Bronchial epithelial cell (primary cell): ENCODE results near the gene TIMM8B. TPM values are rescaled to one million over a fixed set of nuclear protein-coding genes. Genes with fewer than 3 reads are reported as not detected.

Experiments used
- DNase-seq: peaks from one replicate; pipeline ENCODE4 v3.0.0-alpha.2; 2010; ENCODE audit warnings: low read depth
- FAIRE-seq: peaks from 2 replicates; lab custom pipeline; 2011; peaks lifted over from hg19 to GRCh38; lab: Jason Lieb, UNC
- H3K27me3 ChIP-seq: 2 replicates; pipeline ENCODE4 v1.5.1; 2011; ENCODE audit warnings: low read length; ENCODE audit not compliant: control insufficient read depth, insufficient read depth
- H3K36me3 ChIP-seq: 2 replicates; pipeline ENCODE4 v1.5.1; 2011; ENCODE audit warnings: low read length; ENCODE audit not compliant: control insufficient read depth, insufficient read depth
- H3K4me3 ChIP-seq: 2 replicates; pipeline ENCODE4 v1.5.1; 2011; ENCODE audit warnings: mild to moderate bottlenecking, low read depth, low read length, control low read depth
- CTCF ChIP-seq: IDR thresholded peaks from 2 replicates; pipeline ENCODE4 v1.5.1; 2011; ENCODE audit warnings: mild to moderate bottlenecking, moderate library complexity, low read length, control low read depth, inconsistent platforms; ENCODE audit not compliant: insufficient read depth, severe bottlenecking
- total RNA-seq: library from RNA; depleted of rRNA; stranded (reverse); fragments of >200 nt; gene quantifications from 2 replicates; pipeline ENCODE4 v1.2.1, GENCODE V29; 2014

The TIMM8B gene, protein sequence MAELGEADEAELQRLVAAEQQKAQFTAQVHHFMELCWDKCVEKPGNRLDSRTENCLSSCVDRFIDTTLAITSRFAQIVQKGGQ
- total RNA-seq, result 66.3 and 78.6 TPM in 2 replicates

DNA sequence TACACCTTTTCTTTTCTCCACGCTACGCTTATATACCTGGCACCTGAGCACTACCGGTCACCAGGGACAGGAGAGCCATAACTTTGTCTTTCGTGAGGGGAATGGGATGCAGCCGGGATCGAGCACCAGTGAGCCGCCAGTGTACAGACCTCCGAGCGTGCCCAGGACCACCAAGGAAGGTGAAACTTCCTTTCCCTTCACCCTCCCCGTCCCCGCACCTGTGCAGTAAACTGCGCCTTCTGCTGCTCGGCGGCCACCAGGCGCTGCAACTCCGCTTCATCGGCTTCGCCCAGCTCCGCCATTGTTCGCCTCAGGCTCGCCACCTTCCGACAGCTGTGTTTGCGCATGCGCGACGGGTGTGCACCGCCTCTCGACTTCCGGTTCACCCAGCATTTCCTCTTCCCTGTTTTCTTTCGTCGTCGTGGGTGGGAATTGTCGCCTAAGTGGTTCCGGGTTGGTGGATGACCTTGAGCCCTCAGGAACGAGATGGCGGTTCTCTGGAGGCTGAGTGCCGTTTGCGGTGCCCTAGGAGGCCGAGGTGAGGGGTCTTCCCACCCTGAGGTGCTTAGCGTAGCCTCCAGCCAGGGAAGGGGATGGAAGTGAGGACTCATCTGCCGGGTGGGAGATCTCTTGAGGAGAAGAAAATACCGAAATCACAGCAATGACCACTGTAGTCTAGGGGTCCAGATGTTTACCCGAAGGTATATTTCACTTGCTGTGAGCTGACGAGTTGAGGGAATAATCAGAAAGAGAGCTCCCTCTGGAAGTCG is at the start of gene TIMM8B, which contains the start of gene SDHD:
Gene TIMM8B (minus strand): TSS at position 335 of the 770 bp plus-strand sequence. CDS start 33 bp downstream, at position 302.
Gene SDHD (plus strand): TSS at position 452 of the 770 bp plus-strand sequence. CDS start 35 bp downstream, at position 487.
- TF ChIP-seq CTCF, result peak; percentile 66
- DNase-seq, result peak; percentile 92
- Histone ChIP-seq H3K4me3 (peak within 1 kb of the TSS; percentile 92), H3K36me3 (peaks cover 11% of the 10 kb centered on the region), H3K27me3 (no peaks in the 10 kb centered on the region)
- no peak for FAIRE-seq

DNA sequence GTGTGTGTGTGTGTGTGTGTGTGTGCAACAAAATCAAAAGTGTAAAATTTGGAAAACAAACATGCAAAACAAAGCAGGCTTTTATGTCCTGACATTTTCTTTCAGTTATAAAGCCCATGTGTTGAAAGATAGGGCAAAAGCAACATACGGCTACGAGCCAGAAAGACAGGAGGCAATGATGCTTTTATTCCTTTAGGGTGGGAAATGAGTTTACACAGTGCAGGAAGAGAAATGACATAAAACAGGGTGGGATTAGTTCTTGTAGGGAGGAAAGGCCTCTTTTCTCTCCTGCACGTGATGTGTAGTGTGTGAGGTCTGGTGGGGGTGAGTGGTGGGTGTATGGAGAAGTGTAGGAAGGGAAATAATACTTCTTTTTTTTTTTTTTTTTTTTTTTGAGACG is 47.9 kb upstream of the TIMM8B start:
- FAIRE-seq, result no peak
- no peaks in the 10 kb centered on the region for H3K27me3 ChIP-seq
- H3K4me3 ChIP-seq, result no peak overlapping the region
- DNase-seq, result no peak
- no peaks in the 10 kb centered on the region for H3K36me3 ChIP-seq
- no peak for TF ChIP-seq CTCF

DNA sequence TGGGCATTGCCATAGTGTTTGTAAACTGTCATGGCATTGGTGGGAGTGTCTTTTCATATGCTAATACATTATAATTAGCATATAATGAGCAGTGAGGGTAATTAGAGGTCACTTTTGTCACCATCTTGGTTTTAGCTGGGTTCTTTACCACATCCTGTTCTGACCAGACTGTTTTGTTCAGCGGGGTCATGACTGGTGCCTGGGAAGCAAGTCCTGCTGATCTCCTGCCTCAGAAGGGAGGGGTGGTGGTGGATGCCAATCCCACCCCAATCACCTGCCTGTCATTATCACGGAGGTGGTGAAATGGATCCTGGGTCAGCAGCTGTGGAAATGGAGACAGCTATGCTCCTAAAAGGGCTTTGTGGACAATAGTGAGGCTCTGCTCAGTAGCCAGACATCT is 46.2 kb upstream of the TIMM8B start:
- peak; percentile 70 for FAIRE-seq
- Histone ChIP-seq H3K4me3 (no peak overlapping the region), H3K36me3 (no peaks in the 10 kb centered on the region), H3K27me3 (no peaks in the 10 kb centered on the region)
- no peak for TF ChIP-seq CTCF
- no peak for DNase-seq

DNA sequence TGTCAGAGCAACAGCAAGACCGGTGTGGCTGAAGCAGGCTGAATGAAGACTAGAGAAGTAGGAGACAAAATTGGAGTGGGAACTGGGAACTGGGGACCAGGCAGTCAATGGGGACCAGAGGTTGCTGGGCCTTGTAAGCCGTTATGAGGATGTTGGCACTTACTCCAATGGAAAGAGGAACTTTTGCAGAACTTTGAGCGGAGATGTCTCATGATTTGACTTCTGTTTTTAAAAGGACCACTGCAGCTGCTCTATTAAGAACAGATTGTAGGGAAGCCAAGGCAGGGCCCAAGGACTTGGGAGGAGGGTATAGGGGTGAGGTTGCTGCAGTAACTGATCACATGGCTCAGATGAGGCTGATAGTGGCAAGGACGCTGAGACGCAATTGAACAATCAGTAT is 43.1 kb upstream of the TIMM8B start:
- no peak for FAIRE-seq
- DNase-seq, result no peak
- Histone ChIP-seq H3K36me3 (no peaks in the 10 kb centered on the region), H3K27me3 (no peaks in the 10 kb centered on the region), H3K4me3 (no peak overlapping the region)
- TF ChIP-seq CTCF, result no peak

GRCh38 chr11:112128483-112129121 is 42.0 kb upstream of the TIMM8B start:
- DNase-seq (peak; percentile 75), FAIRE-seq (peak; percentile 50)
- H3K4me3 ChIP-seq, result no peak overlapping the region
- no peak for TF ChIP-seq CTCF
- H3K36me3 ChIP-seq, result no peaks in the 10 kb centered on the region
- H3K27me3 ChIP-seq, result no peaks in the 10 kb centered on the region
